Measurements from ENCODE around the gene CCDC194.

CCDC194 gene

GRCh38 chr19:17393914-17394313 is at the start of gene CCDC194:
TSS of gene CCDC194 (minus strand) at chr19:17394196. CDS start at chr19:17394158, 38 bp downstream.
- H3K27me3 ChIP-seq (replicated peaks): no peaks in the 10 kb centered on the region
- DNase-seq: no peak
- TF ChIP-seq, protein P1, sequence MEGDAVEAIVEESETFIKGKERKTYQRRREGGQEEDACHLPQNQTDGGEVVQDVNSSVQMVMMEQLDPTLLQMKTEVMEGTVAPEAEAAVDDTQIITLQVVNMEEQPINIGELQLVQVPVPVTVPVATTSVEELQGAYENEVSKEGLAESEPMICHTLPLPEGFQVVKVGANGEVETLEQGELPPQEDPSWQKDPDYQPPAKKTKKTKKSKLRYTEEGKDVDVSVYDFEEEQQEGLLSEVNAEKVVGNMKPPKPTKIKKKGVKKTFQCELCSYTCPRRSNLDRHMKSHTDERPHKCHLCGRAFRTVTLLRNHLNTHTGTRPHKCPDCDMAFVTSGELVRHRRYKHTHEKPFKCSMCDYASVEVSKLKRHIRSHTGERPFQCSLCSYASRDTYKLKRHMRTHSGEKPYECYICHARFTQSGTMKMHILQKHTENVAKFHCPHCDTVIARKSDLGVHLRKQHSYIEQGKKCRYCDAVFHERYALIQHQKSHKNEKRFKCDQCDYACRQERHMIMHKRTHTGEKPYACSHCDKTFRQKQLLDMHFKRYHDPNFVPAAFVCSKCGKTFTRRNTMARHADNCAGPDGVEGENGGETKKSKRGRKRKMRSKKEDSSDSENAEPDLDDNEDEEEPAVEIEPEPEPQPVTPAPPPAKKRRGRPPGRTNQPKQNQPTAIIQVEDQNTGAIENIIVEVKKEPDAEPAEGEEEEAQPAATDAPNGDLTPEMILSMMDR (IDR thresholded peaks at IDR 0.05; ENCODE audit: low read depth, low read length, missing control alignments): no peak
- no peaks in the 10 kb centered on the region for H3K36me3 ChIP-seq (replicated peaks)
- H3K27ac ChIP-seq: no peak within 1 kb of the TSS
- in situ Hi-C loops (cut with HindIII; ENCODE audit: low pct_ligation_motif_present, low sequenced_read_pairs): no loop called here
- no peak within 1 kb of the TSS for H3K4me3 ChIP-seq (ENCODE audit: low read depth, low read length)

DNA sequence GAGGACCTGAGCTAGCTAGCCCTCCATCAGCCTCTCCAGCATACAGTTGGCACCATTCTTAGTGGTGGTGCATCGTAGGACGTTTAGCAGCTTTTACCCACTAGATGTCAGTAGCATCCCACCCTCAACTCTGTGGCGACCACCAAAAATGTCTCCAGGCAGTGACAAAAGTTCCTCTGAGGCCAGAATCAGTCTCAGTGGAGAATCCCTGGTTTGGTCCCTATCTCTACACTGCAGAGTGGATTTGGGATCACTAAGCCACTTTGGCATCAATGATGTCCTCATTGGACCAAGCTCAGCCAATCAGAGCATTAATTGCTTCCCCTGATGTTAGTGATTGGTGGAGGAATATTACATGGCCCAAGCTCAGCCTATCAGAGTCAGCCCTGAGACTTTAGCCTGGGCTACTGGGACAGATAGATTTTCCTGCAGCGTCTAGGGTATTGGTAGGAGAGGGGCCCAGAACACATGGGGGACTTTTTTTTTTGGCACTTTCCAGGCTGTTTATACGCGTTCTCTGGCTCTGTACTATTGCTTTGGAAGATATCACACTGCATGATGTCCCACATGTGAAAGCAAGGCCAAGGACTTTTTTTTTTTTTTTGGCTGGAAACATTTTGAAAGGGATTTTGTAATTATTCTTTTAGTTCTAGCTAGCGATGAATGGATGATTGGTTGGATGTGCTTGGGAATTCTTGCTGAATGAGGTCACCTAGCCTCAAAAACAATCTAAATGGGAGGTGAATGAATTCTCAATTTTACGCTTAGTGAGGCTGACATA is 47.4 kb upstream of the CCDC194 start:
- in situ Hi-C loops (cut with HindIII; ENCODE audit: low pct_ligation_motif_present, low sequenced_read_pairs): no loop called here
- no peak for DNase-seq
- no peaks in the 10 kb centered on the region for H3K27me3 ChIP-seq (replicated peaks)
- TF ChIP-seq, protein P1 (IDR thresholded peaks at IDR 0.05; ENCODE audit: low read depth, low read length, missing control alignments): peak; percentile 70
- no peak overlapping the region for H3K27ac ChIP-seq
- H3K4me3 ChIP-seq (ENCODE audit: low read depth, low read length): no peak overlapping the region
- no peaks in the 10 kb centered on the region for H3K36me3 ChIP-seq (replicated peaks)

DNA sequence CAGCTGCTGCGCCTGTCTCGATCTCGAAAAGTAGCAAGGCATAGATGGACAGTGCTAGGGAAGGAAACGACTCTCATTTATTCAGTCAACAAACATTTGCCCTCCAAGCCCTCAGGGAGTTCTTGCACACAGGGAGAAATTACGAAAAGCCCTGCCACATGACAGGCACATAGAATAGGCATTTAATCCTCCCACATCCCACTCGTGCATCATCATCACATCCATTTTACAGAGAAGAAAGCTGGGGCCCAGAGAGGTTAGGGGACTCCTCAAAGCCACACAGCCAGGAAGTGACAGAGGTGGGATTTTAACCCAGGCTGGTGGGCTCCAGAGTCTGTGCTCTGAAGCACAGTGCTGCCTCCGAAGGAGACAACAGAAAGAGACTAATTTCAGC is 42.9 kb upstream of the CCDC194 start:
- H3K27ac ChIP-seq: no peak overlapping the region
- no peak for DNase-seq
- H3K27me3 ChIP-seq (replicated peaks): no peaks in the 10 kb centered on the region
- TF ChIP-seq, protein P1 (IDR thresholded peaks at IDR 0.05; ENCODE audit: low read depth, low read length, missing control alignments): no peak
- no peaks in the 10 kb centered on the region for H3K36me3 ChIP-seq (replicated peaks)
- no peak overlapping the region for H3K4me3 ChIP-seq (ENCODE audit: low read depth, low read length)
- in situ Hi-C loops (cut with HindIII; ENCODE audit: low pct_ligation_motif_present, low sequenced_read_pairs): no loop called here

DNA sequence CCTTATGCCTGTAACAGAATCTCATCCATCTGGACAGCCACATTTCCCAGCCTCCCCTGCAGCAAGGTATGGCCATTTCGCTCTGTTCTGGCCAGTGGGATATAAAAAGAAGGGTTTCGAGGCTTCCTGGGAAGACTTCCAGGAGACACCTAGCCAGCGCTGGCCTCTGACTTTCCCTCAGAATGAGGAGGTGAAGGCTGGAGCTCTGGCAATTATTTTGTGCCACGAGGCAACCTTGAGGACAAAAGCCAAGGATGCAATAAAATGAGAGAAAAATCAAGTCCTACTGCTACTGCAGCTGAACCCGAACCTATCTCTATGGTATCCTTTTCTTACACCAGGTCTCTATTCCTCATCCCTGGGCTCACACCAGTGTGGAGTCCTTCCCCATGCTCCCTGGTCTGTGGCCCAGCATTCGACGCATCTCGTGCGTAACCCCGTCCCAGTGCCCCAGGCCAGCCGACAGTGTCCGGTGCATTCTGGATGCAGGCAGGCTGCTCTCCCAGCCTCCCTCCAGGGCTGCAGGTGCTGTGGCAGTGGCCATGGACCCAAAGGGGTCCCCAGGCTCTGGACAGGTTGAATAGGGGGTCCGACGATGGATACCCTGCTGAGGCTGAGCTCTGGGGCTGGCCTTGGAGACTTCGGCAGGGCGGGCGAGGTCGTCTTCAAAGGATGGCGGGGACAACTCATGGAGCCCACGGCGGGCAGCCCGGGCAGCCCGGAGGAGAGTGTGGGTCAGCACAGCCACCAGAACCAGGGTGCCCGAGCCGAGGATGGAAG is 42.3 kb upstream of the CCDC194 start:
- H3K4me3 ChIP-seq (ENCODE audit: low read depth, low read length): no peak overlapping the region
- in situ Hi-C loops (cut with HindIII; ENCODE audit: low pct_ligation_motif_present, low sequenced_read_pairs): no loop called here

DNA sequence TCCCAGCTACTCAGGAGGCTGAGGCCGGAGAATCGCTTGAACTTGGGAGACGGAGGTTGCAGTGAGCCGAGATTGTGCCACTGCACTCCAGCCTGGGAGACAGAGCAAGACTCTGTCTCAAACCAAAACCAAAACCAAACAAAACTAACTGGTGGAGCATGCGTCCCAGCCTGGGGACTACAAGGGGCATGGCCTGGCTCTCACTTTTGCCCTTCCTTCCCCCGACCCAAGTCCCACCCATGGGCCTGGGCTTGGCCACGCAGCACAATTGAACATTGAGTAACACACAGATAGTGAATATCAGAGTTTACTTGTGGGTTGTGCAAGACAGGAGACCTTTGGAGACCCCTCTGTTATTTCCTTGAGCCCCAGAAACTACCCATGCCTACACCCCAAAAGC is 41.2 kb upstream of the CCDC194 start:
- H3K36me3 ChIP-seq (replicated peaks): no peaks in the 10 kb centered on the region
- H3K27ac ChIP-seq: no peak overlapping the region
- DNase-seq: no peak
- H3K4me3 ChIP-seq (ENCODE audit: low read depth, low read length): no peak overlapping the region
- no peaks in the 10 kb centered on the region for H3K27me3 ChIP-seq (replicated peaks)
- TF ChIP-seq, protein P1 (IDR thresholded peaks at IDR 0.05; ENCODE audit: low read depth, low read length, missing control alignments): no peak
- in situ Hi-C loops (cut with HindIII; ENCODE audit: low pct_ligation_motif_present, low sequenced_read_pairs): no loop called here

More for the DNA sequence above, 42.3 kb upstream of the CCDC194 start:
- no peaks in the 10 kb centered on the region for H3K36me3 ChIP-seq (replicated peaks)
- DNase-seq: no peak
- H3K27me3 ChIP-seq (replicated peaks): no peaks in the 10 kb centered on the region
- TF ChIP-seq, protein P1 (IDR thresholded peaks at IDR 0.05; ENCODE audit: low read depth, low read length, missing control alignments): no peak
- no peak overlapping the region for H3K27ac ChIP-seq
